HepG2 (cell line): ENCODE measurements around the gene SLC38A3. TPM values are rescaled to one million over a fixed set of nuclear protein-coding genes. Genes with fewer than 3 reads are reported as not detected.
A peak's percentile ranks its signal among the peaks of the same experiment; 100 is the strongest.

ENCODE experiments used
- ADNP ChIP-seq: sonication (generic); formaldehyde crosslinking; IDR thresholded peaks from 2 replicates; pipeline ENCODE4 v1.4.0; 2020; ENCODE audit warnings: missing genetic modification reagents
- ATF3 ChIP-seq: sonication (generic); formaldehyde crosslinking; IDR thresholded peaks from 2 replicates; pipeline ENCODE4 v1.4.0; 2020; ENCODE audit warnings: missing genetic modification reagents
- CCAR2 ChIP-seq: fragments of 200-400 bp; formaldehyde crosslinking; optimal IDR thresholded peaks from 2 replicates; pipeline ENCODE3; 2018; ENCODE audit warnings: low read depth, mild to moderate bottlenecking, low read length, moderate library complexity
- CERS6 ChIP-seq: sonication (generic); formaldehyde crosslinking; IDR thresholded peaks from 2 replicates; pipeline ENCODE4 v1.5.0; 2020; ENCODE audit warnings: missing genetic modification reagents
- CREBL2 ChIP-seq: sonication (generic); formaldehyde crosslinking; IDR thresholded peaks from 2 replicates; pipeline ENCODE4 v1.8.1; 2023; ENCODE audit warnings: missing genetic modification reagents, mild to moderate bottlenecking, borderline replicate concordance
- DBP ChIP-seq: sonication (generic); formaldehyde crosslinking; IDR thresholded peaks from 2 replicates; pipeline ENCODE4 v1.4.0; 2020; ENCODE audit warnings: missing genetic modification reagents; ENCODE audit errors: not compliant biosample characterization
- GABPA ChIP-seq, 2 experiments: IDR thresholded peaks; 2 replicates each; pipeline ENCODE4 v1.6.1; 2011 to 2016; ENCODE audit warnings: low read depth in 2 of 2, low read length in 1 of 2, missing biosample characterization in 1 of 2, missing genetic modification characterization in 1 of 2
- HNRNPK ChIP-seq: fragments of 200-400 bp; formaldehyde crosslinking; IDR thresholded peaks from 2 replicates; pipeline ENCODE4 v1.6.1; 2018; ENCODE audit warnings: low read length, low read depth, moderate library complexity, mild to moderate bottlenecking; ENCODE audit not compliant: poor library complexity, severe bottlenecking
- IRF2 ChIP-seq: IDR thresholded peaks from 2 replicates; pipeline ENCODE4 v1.6.1; 2018; ENCODE audit warnings: missing genetic modification reagents, missing compliant biosample characterization
- KDM5A ChIP-seq: fragments of 200-600 bp; sonication (generic); IDR thresholded peaks from 2 replicates; pipeline ENCODE4 v1.7.0; 2018; ENCODE audit warnings: antibody characterized with exemption, mild to moderate bottlenecking, low read length, borderline replicate concordance
- MED1 ChIP-seq: sonication (generic); formaldehyde crosslinking; IDR thresholded peaks from 2 replicates; pipeline ENCODE4 v1.4.0; 2020; ENCODE audit warnings: missing genetic modification reagents
- POGZ ChIP-seq: sonication (generic); formaldehyde crosslinking; IDR thresholded peaks from 2 replicates; pipeline ENCODE4 v1.4.0; 2020; ENCODE audit warnings: mild to moderate bottlenecking, missing genetic modification reagents
- RBAK ChIP-seq: sonication (generic); formaldehyde crosslinking; IDR thresholded peaks from 2 replicates; pipeline ENCODE4 v1.5.1; 2020; ENCODE audit warnings: mild to moderate bottlenecking, missing genetic modification reagents
- TFDP1 ChIP-seq: IDR thresholded peaks from 2 replicates; pipeline ENCODE4 v1.6.1; 2016; ENCODE audit warnings: missing compliant biosample characterization, missing genetic modification reagents, borderline replicate concordance
- TOPORS ChIP-seq: sonication (generic); formaldehyde crosslinking; IDR thresholded peaks from 2 replicates; pipeline ENCODE4 v1.8.0; 2023; ENCODE audit warnings: mild to moderate bottlenecking, missing genetic modification reagents
- TRIM22 ChIP-seq: fragments of 450-650 bp; IDR thresholded peaks from 2 replicates; pipeline ENCODE4 v1.6.1; 2017
- U2AF2 ChIP-seq: fragments of 200-400 bp; formaldehyde crosslinking; IDR thresholded peaks from 2 replicates; pipeline ENCODE4 v1.6.1; 2017; ENCODE audit warnings: low read depth, mild to moderate bottlenecking, low read length
- ZFYVE20 ChIP-seq: sonication (generic); formaldehyde crosslinking; IDR thresholded peaks from 2 replicates; pipeline ENCODE4 v1.8.0; 2023; ENCODE audit warnings: low read depth, mild to moderate bottlenecking, moderate library complexity, missing genetic modification reagents, borderline replicate concordance
- ZNF24 ChIP-seq: fragments of 450-650 bp; IDR thresholded peaks from 2 replicates; pipeline ENCODE4 v1.6.1; 2017; ENCODE audit warnings: antibody characterized with exemption, mild to moderate bottlenecking
- ZNF251 ChIP-seq: sonication (generic); formaldehyde crosslinking; IDR thresholded peaks from 2 replicates; pipeline ENCODE4 v1.9.0; 2021; ENCODE audit warnings: mild to moderate bottlenecking, missing genetic modification reagents
- ZNF670 ChIP-seq: sonication (generic); formaldehyde crosslinking; IDR thresholded peaks from 2 replicates; pipeline ENCODE4 v1.8.0; 2022; ENCODE audit warnings: mild to moderate bottlenecking, missing genetic modification reagents, borderline replicate concordance
- ZNF768 ChIP-seq: sonication (generic); formaldehyde crosslinking; IDR thresholded peaks from 2 replicates; pipeline ENCODE4 v1.4.0; 2020; ENCODE audit warnings: missing genetic modification reagents
- ZSCAN9 ChIP-seq: IDR thresholded peaks from 2 replicates; pipeline ENCODE4 v1.6.1; 2016; ENCODE audit warnings: borderline replicate concordance
- polyA plus RNA-seq, 8 experiments: library from polyadenylated mRNA; depleted of rRNA in 3 of 8; stranded (reverse) in 7 of 8; unstranded in 1 of 8; fragments of >200 nt; fragmentation: Illumina TruSeq in 4 of 8; extraction: Trizol in 4 of 8; gene quantifications; 2 replicates each; pipeline versions ENCODE4 v1.2.1 to v1.2.3, GENCODE V29; 2011 to 2016; ENCODE audit warnings: low read depth in 4 of 8, missing spikeins in 1 of 8, mixed read lengths in 1 of 8; ENCODE audit not compliant: insufficient read depth in 1 of 8
- total RNA-seq, 5 experiments: library from RNA; depleted of rRNA; stranded (reverse); fragments of >200 nt; fragmentation: Illumina TruSeq; extraction: Trizol; gene quantifications; 2 replicates each; pipeline ENCODE4 v1.2.3, GENCODE V29; 2016; ENCODE audit warnings: low read depth in 1 of 5

Gene SLC38A3
- total and polyA plus RNA-seq, 2 of the 13 experiments (the other 11 are each of a cell fraction or from before 2014, with no cell fraction given), result 29.8 to 164 TPM

GRCh38 chr3:50203113-50203808, 1.8 kb upstream of the SLC38A3 start (continued):
- TF ChIP-seq TFDP1 (peak; percentile 41; the same call in 1 of the 2 replicates), ZSCAN9 (CRISPR knock-in tag) (peak; percentile 67; the same call in 1 of the 2 replicates), TRIM22 (no peak), ZNF670 (CRISPR knock-in tag) (peak; percentile 81; the same call in 1 of the 2 replicates), MED1 (peak; percentile 91), CERS6 (CRISPR knock-in tag) (no peak), TOPORS (CRISPR knock-in tag) (no peak), KDM5A (no peak), DBP (CRISPR knock-in tag) (no peak), RBAK (CRISPR knock-in tag) (no peak), ATF3 (CRISPR knock-in tag) (no peak), HNRNPK (no peak), ZNF251 (CRISPR knock-in tag) (no peak), U2AF2 (no peak), CCAR2 (no peak), ADNP (no peak), CREBL2 (CRISPR knock-in tag) (no peak), IRF2 (peak; percentile 20; the same call in 1 of the 2 replicates), ZNF24 (no peak), POGZ (CRISPR knock-in tag) (no peak), ZNF768 (CRISPR knock-in tag) (peak; percentile 38; the same call in 1 of the 2 replicates), GABPA (IDR thresholded peaks at IDR 0.05; ENCODE audit: low read depth, low read length) (no peak), GABPA (CRISPR knock-in tag; IDR thresholded peaks at IDR 0.05; ENCODE audit: low read depth) (no peak), ZFYVE20 (CRISPR knock-in tag) (no peak)
